HL-60 (cell line): Measurements from ENCODE around the gene ELMO1.

Experiments used
- CTCF ChIP-seq: IDR thresholded peaks from one replicate; pipeline ENCODE4 v1.5.1; 2011; ENCODE audit warnings: low read length, control low read depth, inconsistent platforms; ENCODE audit not compliant: insufficient read depth
- GABPA ChIP-seq: IDR thresholded peaks from 2 replicates; pipeline ENCODE4 v1.6.1; 2012; ENCODE audit warnings: low read depth
- POLR2AphosphoS5 ChIP-seq: IDR thresholded peaks from 2 replicates; pipeline ENCODE4 v1.6.1; 2012; ENCODE audit warnings: low read depth
- SPI1 ChIP-seq: IDR thresholded peaks from 2 replicates; pipeline ENCODE4 v1.6.1; 2012; ENCODE audit warnings: low read depth, mild to moderate bottlenecking, borderline replicate concordance

- TF ChIP-seq POLR2AphosphoS5 (no peak), GABPA (no peak), SPI1 (no peak), CTCF (no peak)
These were observed 402.9 kb downstream of the ELMO1 start for GRCh38 chr7:37045681-37046179.
